B cell (primary cell): ENCODE data around the gene BLM. TPM values are rescaled to one million over a fixed set of nuclear protein-coding genes. Genes with fewer than 3 reads are reported as not detected.

Experiments used
- ATAC-seq: fragments of 200-7000 bp; cut with Tn5 transposase; one replicate; pipeline ENCODE4 v1.10.0; 2021; ENCODE audit warnings: low read depth, mild to moderate bottlenecking, moderate number of reproducible peaks, moderate library complexity
- CTCF ChIA-PET: fragments of 350-600 bp; sonication (Branson Sonifier 250); formaldehyde crosslinking; loops from one replicate; lab custom pipeline; 2021; ENCODE audit warnings: antibody characterized with exemption, inconsistent platforms; lab: Charles Lee
- POLR2A ChIA-PET: fragments of 350-600 bp; sonication (Branson Sonifier 250); formaldehyde crosslinking; loops from one replicate; lab custom pipeline; 2021; ENCODE audit warnings: antibody characterized with exemption; lab: Charles Lee
- DNase-seq: peaks from one replicate; pipeline ENCODE4 v3.0.0; 2013
- H2AFZ ChIP-seq: 2 replicates; pipeline ENCODE4 v1.6.1; 2012; ENCODE audit warnings: mild to moderate bottlenecking, low read depth, low read length; ENCODE audit not compliant: insufficient read depth, poor library complexity, severe bottlenecking
- H3K27ac ChIP-seq, 2 donors: 1 replicate in 1 of 2; 2 replicates in 1 of 2; pipeline ENCODE4 v1.5.1; 2012 to 2013; ENCODE audit warnings: low read length in 2 of 2, mild to moderate bottlenecking in 2 of 2, moderate library complexity in 1 of 2
- H3K27me3 ChIP-seq, 4 experiments: fragments of 200-600 bp in 1 of 4; sonication (generic) in 1 of 4; replicated peaks in 1 of 4; 1 replicate in 2 of 4; 2 replicates in 2 of 4; pipeline versions ENCODE4 v1.6.1 to v1.7.0; 2013 to 2016; ENCODE audit warnings: low read length in 3 of 4, mild to moderate bottlenecking in 2 of 4, mixed read lengths in 1 of 4, moderate library complexity in 1 of 4; ENCODE audit not compliant: insufficient read depth in 4 of 4, control insufficient read depth in 3 of 4; ENCODE audit errors: control extremely low read depth in 1 of 4
- H3K36me3 ChIP-seq, 2 experiments: replicated peaks in 1 of 2; 1 replicate in 1 of 2; 2 replicates in 1 of 2; pipeline versions ENCODE4 v1.6.1 to v1.7.1; 2013; ENCODE audit warnings: low read length in 1 of 2; ENCODE audit not compliant: insufficient read depth in 2 of 2, control insufficient read depth in 1 of 2; ENCODE audit errors: control extremely low read depth in 1 of 2, extremely low read depth in 1 of 2
- H3K4me1 ChIP-seq, 2 donors: fragments of 200-600 bp in 1 of 2; sonication (generic) in 1 of 2; 1 replicate in 1 of 2; 2 replicates in 1 of 2; pipeline versions ENCODE4 v1.5.1 to v1.6.1; 2013 to 2017; ENCODE audit warnings: low read length in 2 of 2; ENCODE audit not compliant: control insufficient read depth in 2 of 2, insufficient read depth in 2 of 2
- H3K4me2 ChIP-seq: replicated peaks from 2 replicates; pipeline ENCODE3; 2012; ENCODE audit warnings: mild to moderate bottlenecking, low read depth, low read length; ENCODE audit not compliant: poor library complexity, severe bottlenecking
- H3K4me3 ChIP-seq, 5 experiments: fragments of 200-600 bp in 1 of 5; sonication (generic) in 1 of 5; 1 replicate in 3 of 5; 2 replicates in 2 of 5; pipeline versions ENCODE4 v1.5.1 to v1.7.0; 2011 to 2016; ENCODE audit warnings: low read length in 4 of 5, mild to moderate bottlenecking in 4 of 5, low read depth in 2 of 5, control low read depth in 1 of 5, moderate library complexity in 1 of 5; ENCODE audit not compliant: insufficient read depth in 1 of 5; ENCODE audit errors: control extremely low read depth in 1 of 5, extremely low read depth in 1 of 5
- H3K79me2 ChIP-seq: fragments of 200-600 bp; sonication (generic); one replicate; pipeline ENCODE4 v1.6.0; 2016; ENCODE audit warnings: low read length; ENCODE audit not compliant: control insufficient read depth, insufficient read depth
- H3K9ac ChIP-seq: fragments of 200-600 bp; sonication (generic); 2 replicates; pipeline ENCODE4 v1.6.1; 2017; ENCODE audit warnings: mild to moderate bottlenecking, low read length, moderate library complexity
- H3K9me3 ChIP-seq, 3 donors: one replicate each; pipeline versions ENCODE4 v1.6.1 to v1.7.1; 2013; ENCODE audit warnings: low read length in 2 of 3; ENCODE audit not compliant: control insufficient read depth in 2 of 3, insufficient read depth in 1 of 3; ENCODE audit errors: control extremely low read depth in 1 of 3
- H4K20me1 ChIP-seq: 2 replicates; pipeline ENCODE4 v1.6.0; 2012; ENCODE audit warnings: mild to moderate bottlenecking, low read length; ENCODE audit not compliant: insufficient read depth, control insufficient read depth, poor library complexity, severe bottlenecking
- H3K27ac Mint-ChIP-seq: one replicate; pipeline ENCODE4 v1.8.0; 2021; ENCODE audit warnings: mixed read lengths
- H3K27me3 Mint-ChIP-seq: one replicate; pipeline ENCODE4 v1.8.0; 2021; ENCODE audit warnings: mixed read lengths
- H3K4me1 Mint-ChIP-seq: one replicate; pipeline ENCODE4 v1.8.0; 2021; ENCODE audit warnings: mixed read lengths
- H3K4me3 Mint-ChIP-seq: one replicate; pipeline ENCODE4 v1.8.0; 2021; ENCODE audit warnings: mixed read lengths
- H3K9me3 Mint-ChIP-seq: one replicate; pipeline ENCODE4 v1.8.0; 2022; ENCODE audit warnings: mixed read lengths; ENCODE audit not compliant: insufficient read depth
- CTCF ChIP-seq: fragments of 200-600 bp; IDR thresholded peaks from one replicate; pipeline ENCODE4 v1.8.0; 2022; ENCODE audit warnings: antibody characterized with exemption, mild to moderate bottlenecking
- EZH2 ChIP-seq: IDR thresholded peaks from 2 replicates; pipeline ENCODE4 v1.6.1; 2012; ENCODE audit warnings: borderline replicate concordance, low read depth, mild to moderate bottlenecking, moderate library complexity, low read length; ENCODE audit not compliant: insufficient read depth, poor library complexity, severe bottlenecking
- WGBS: methylation state at CpG from one replicate; pipeline ENCODE4 v1.1.5; 2013; ENCODE audit warnings: missing lambda C conversion rate; ENCODE audit not compliant: insufficient coverage; 5-methylcytosine and 5-hydroxymethylcytosine counted together
- intact Hi-C: fragments of 100-400 bp; cut with micrococcal nuclease; formaldehyde crosslinking; loops from one replicate; pipeline ENCODE4 v1.10.0; 2022
- polyA plus RNA-seq: library from polyadenylated mRNA; depleted of rRNA; stranded (reverse); fragments of >200 nt; gene quantifications from 2 replicates; pipeline ENCODE4 v1.2.3, GENCODE V29; 2012
- total RNA-seq, 2 donors: library from RNA; stranded (reverse); fragments of 120-200 nt in 1 of 2; gene quantifications; 1 replicate in 1 of 2; 2 replicates in 1 of 2; pipeline versions ENCODE4 v1.2.3 to v1.2.4, GENCODE V29; 2013 to 2022

BLM gene
- total and polyA plus RNA-seq, 2 donors (not counting 1 experiment from before 2014, with no cell fraction given) = 5.2 to 17.4 TPM

GRCh38 chr15:90844696-90845095 lies 127.5 kb downstream of the BLM start:
- H3K27ac ChIP-seq = no peak overlapping the region
- peaks cover 27% of the 10 kb centered on the region for H3K4me1 Mint-ChIP-seq
- POLR2A ChIA-PET = interaction anchor here (0.7 to 1.6 kb wide), 4 partner anchors 10 to 62 kb away, joined by 3 to 5 read pairs (median 4); no protein-coding TSS in a partner anchor
- WGBS = 80% methylated on average over 4 of the region's 5 CpGs
- H3K9ac ChIP-seq = no peak overlapping the region
- H3K4me3 Mint-ChIP-seq = peak overlapping the region; percentile 14
- TF ChIP-seq EZH2 (no peak), CTCF (no peak)
- no peaks in the 10 kb centered on the region for H4K20me1 ChIP-seq
- no peaks in the 10 kb centered on the region for H3K36me3 ChIP-seq
- intact Hi-C loops = loop anchor here (1.0 kb wide), 1 partner anchor 9 kb away; no protein-coding TSS in a partner anchor
- no peak for DNase-seq
- H2AFZ ChIP-seq = no peak overlapping the region
- peaks cover 20 to 27% of the 10 kb centered on the region in 2 donors for H3K4me1 ChIP-seq
- no peaks in the 10 kb centered on the region for H3K9me3 ChIP-seq
- H3K9me3 Mint-ChIP-seq = no peaks in the 10 kb centered on the region
- peak; percentile 16 for ATAC-seq
- H3K27ac Mint-ChIP-seq = peak overlapping the region; percentile 79
- H3K4me3 ChIP-seq = no peak overlapping the region
- H3K79me2 ChIP-seq = peaks cover 6% of the 10 kb centered on the region
- H3K27me3 ChIP-seq = no peaks in the 10 kb centered on the region
- CTCF ChIA-PET = interaction anchor here (0.7 to 2.7 kb wide), 6 partner anchors 8 to 464 kb away, joined by 3 to 12 read pairs (median 4); partner anchors contain the start of gene FES
- H3K27me3 Mint-ChIP-seq = no peaks in the 10 kb centered on the region
- peak overlapping the region; percentile 32 for H3K4me2 ChIP-seq

- ATAC-seq = peak; percentile 93
- Histone ChIP-seq H3K9ac (no peak overlapping the region), H3K4me1 (peaks cover 14 to 20% of the 10 kb centered on the region in 2 donors), H4K20me1 (no peaks in the 10 kb centered on the region), H3K27me3 (no peaks in the 10 kb centered on the region), H3K4me3 (no peak overlapping the region), H3K36me3 (no peaks in the 10 kb centered on the region), H2AFZ (peak overlapping the region; percentile 12), H3K9me3 (no peaks in the 10 kb centered on the region), H3K27ac (no peak overlapping the region), H3K79me2 (no peaks in the 10 kb centered on the region), H3K4me2 (peak overlapping the region; percentile 32)
- TF ChIP-seq CTCF (no peak), EZH2 (no peak)
- peak; percentile 60 for DNase-seq
- Mint-ChIP-seq H3K9me3 (no peaks in the 10 kb centered on the region), H3K27ac (peak overlapping the region; percentile 79), H3K4me3 (peak overlapping the region; percentile 14), H3K4me1 (peaks cover 22% of the 10 kb centered on the region), H3K27me3 (no peaks in the 10 kb centered on the region)
- intact Hi-C loops = loop anchor here (1.0 kb wide), 1 partner anchor 8 kb away; no protein-coding TSS in a partner anchor
- 41% methylated on average over 5 of the region's 9 CpGs for WGBS
- ChIA-PET CTCF (interaction anchor here (0.7 to 2.7 kb wide), 6 partner anchors 9 to 465 kb away, joined by 3 to 12 read pairs (median 4); partner anchors contain the start of gene FES), POLR2A (interaction anchor here (0.6 to 1.6 kb wide), 5 partner anchors 9 to 62 kb away, joined by 3 to 4 read pairs (median 3); no protein-coding TSS in a partner anchor)
These were observed 128.2 kb downstream of the BLM start for GRCh38 chr15:90845201-90845949.
